GM23248 (cell line): Measurements from ENCODE around the gene L3MBTL4. TPM values are rescaled to one million over a fixed set of nuclear protein-coding genes. Genes with fewer than 3 reads are reported as not detected.

Experiments
- DNase-seq: peaks from one replicate; pipeline ENCODE4 v3.0.0-alpha.2; 2015
- H2AFZ ChIP-seq: fragments of 200-600 bp; sonication (generic); 2 replicates; pipeline ENCODE4 v1.6.1; 2016; ENCODE audit warnings: antibody characterized with exemption
- H3F3A ChIP-seq: fragments of 200-600 bp; sonication (generic); 2 replicates; pipeline ENCODE4 v1.6.1; 2016; ENCODE audit warnings: mild to moderate bottlenecking, antibody characterized with exemption, mixed run types; ENCODE audit not compliant: insufficient read depth
- H3K27ac ChIP-seq: fragments of 200-600 bp; sonication (generic); 2 replicates; pipeline ENCODE4 v1.5.1; 2016; ENCODE audit warnings: mild to moderate bottlenecking
- H3K27me3 ChIP-seq: fragments of 200-600 bp; sonication (generic); replicated peaks from 2 replicates; pipeline ENCODE4 v1.6.1; 2016; ENCODE audit warnings: mild to moderate bottlenecking; ENCODE audit not compliant: insufficient read depth
- H3K36me3 ChIP-seq: fragments of 200-600 bp; sonication (generic); 2 replicates; pipeline ENCODE4 v1.6.1; 2016; ENCODE audit warnings: low read depth, mild to moderate bottlenecking
- H3K4me1 ChIP-seq: fragments of 200-600 bp; sonication (generic); 2 replicates; pipeline ENCODE4 v1.6.1; 2016; ENCODE audit warnings: mild to moderate bottlenecking; ENCODE audit not compliant: insufficient read depth
- H3K4me2 ChIP-seq: fragments of 200-600 bp; sonication (generic); one replicate; pipeline ENCODE4 v1.6.1; 2016; ENCODE audit warnings: mild to moderate bottlenecking; ENCODE audit not compliant: unreplicated experiment
- H3K4me3 ChIP-seq: fragments of 200-600 bp; sonication (generic); 2 replicates; pipeline ENCODE4 v1.5.1; 2016; ENCODE audit warnings: mild to moderate bottlenecking
- H3K79me2 ChIP-seq: fragments of 200-600 bp; sonication (generic); 2 replicates; pipeline ENCODE4 v1.6.1; 2016; ENCODE audit warnings: mild to moderate bottlenecking; ENCODE audit not compliant: insufficient read depth
- H3K9ac ChIP-seq: fragments of 200-600 bp; sonication (generic); 2 replicates; pipeline ENCODE4 v1.6.1; 2016; ENCODE audit warnings: mild to moderate bottlenecking
- H3K9me2 ChIP-seq: fragments of 200-600 bp; sonication (generic); 2 replicates; pipeline ENCODE4 v1.6.1; 2016; ENCODE audit warnings: mixed run types, mild to moderate bottlenecking, moderate library complexity; ENCODE audit not compliant: insufficient read depth
- H3K9me3 ChIP-seq: fragments of 200-600 bp; sonication (generic); one replicate; pipeline ENCODE4 v1.6.1; 2017; ENCODE audit warnings: low read depth
- H4K20me1 ChIP-seq: fragments of 200-600 bp; sonication (generic); 2 replicates; pipeline ENCODE4 v1.6.0; 2016; ENCODE audit not compliant: insufficient read depth
- EZH2 ChIP-seq: fragments of 200-600 bp; sonication (generic); IDR thresholded peaks from 2 replicates; pipeline ENCODE4 v1.6.1; 2018; ENCODE audit warnings: antibody characterized with exemption, mild to moderate bottlenecking; ENCODE audit not compliant: insufficient read depth, poor library complexity, severe bottlenecking
- EZH2phosphoT487 ChIP-seq: fragments of 200-600 bp; sonication (generic); IDR thresholded peaks from 2 replicates; pipeline ENCODE4 v1.6.1; 2018; ENCODE audit warnings: antibody characterized with exemption, moderate library complexity, mild to moderate bottlenecking, low read depth; ENCODE audit not compliant: insufficient read depth
- WGBS, 2 experiments: methylation state at CpG; one replicate each; pipeline ENCODE4 v1.1.6; 2015 to 2017; ENCODE audit warnings: low lambda C conversion rate in 2 of 2, low coverage in 1 of 2; ENCODE audit errors: missing lambda C conversion rate in 2 of 2; 5-methylcytosine and 5-hydroxymethylcytosine counted together
- in situ Hi-C: fragments of 300-500 bp; cut with MboI; formaldehyde crosslinking; loops from 2 replicates; pipeline ENCODE4 v1.15.0; 2020
- polyA plus RNA-seq: library from polyadenylated mRNA; unstranded; fragments of >200 nt; fragmentation: Nextera tagmentation; extraction: Ambion mirVana; gene quantifications from 2 replicates; pipeline ENCODE4 v1.2.1, GENCODE V29; 2016
- total RNA-seq: library from RNA; depleted of rRNA; stranded (reverse); fragments of >200 nt; shearing (Covaris generic); gene quantifications from 2 replicates; pipeline ENCODE4 v1.2.3, GENCODE V29; 2014

The L3MBTL4 gene
- total and polyA plus RNA-seq, 2 experiments from 2014 or later: not detected

DNA sequence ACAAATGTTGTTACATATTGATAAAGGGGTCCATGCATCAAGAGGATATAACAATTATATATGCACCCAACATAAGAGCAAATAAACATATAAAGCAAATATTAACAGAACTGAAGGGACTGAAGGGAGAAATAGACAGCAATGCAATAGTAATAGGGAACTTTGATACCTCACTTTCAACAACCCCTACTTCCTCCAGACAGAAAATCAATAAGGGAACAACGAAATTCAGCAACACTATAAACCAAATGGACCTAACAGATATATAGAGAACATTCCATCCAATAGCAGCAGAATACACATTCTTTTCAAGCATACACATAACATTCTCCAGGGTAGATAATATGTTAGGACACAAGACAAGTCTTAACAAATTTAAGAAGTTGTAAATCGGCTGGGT, 71.7 kb downstream of the L3MBTL4 start:
- WGBS, 2 experiments: 54 to 55% methylated on average over 2 of the region's 2 CpGs
- H3K27ac ChIP-seq: no peak overlapping the region
- DNase-seq: no peak
- H3K4me1 ChIP-seq: no peaks in the 10 kb centered on the region
- no peak overlapping the region for H3K4me3 ChIP-seq
- H3K79me2 ChIP-seq: no peaks in the 10 kb centered on the region
- no peak overlapping the region for H2AFZ ChIP-seq
- in situ Hi-C loops: no loop called here
- no peaks in the 10 kb centered on the region for H3F3A ChIP-seq
- no peak overlapping the region for H3K9ac ChIP-seq
- H3K27me3 ChIP-seq: no peaks in the 10 kb centered on the region
- no peaks in the 10 kb centered on the region for H3K36me3 ChIP-seq
- no peak for TF ChIP-seq EZH2phosphoT487
- TF ChIP-seq EZH2: no peak
- H3K9me2 ChIP-seq: no peaks in the 10 kb centered on the region
- no peaks in the 10 kb centered on the region for H4K20me1 ChIP-seq
- H3K4me2 ChIP-seq: no peak overlapping the region
- no peaks in the 10 kb centered on the region for H3K9me3 ChIP-seq

DNA sequence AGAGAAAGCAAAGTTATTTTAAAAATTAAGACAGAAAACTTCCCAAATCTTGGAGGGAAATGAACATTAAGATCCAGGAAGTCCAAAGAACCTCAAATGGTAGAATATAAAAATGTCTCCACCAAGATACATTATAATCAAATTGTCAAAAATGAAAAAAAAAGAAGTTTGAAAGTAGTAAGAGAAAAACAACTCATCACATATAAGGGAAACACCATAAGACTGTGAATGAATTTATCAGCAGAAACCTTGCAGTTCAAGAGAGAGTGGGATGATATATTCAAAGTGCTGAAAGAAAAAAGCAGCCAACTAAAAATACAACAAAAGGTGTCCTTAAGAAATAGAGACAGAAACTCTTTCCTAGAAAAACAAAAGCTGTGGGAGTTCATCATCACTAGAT, 73.0 kb downstream of the L3MBTL4 start:
- no peak overlapping the region for H3K9ac ChIP-seq
- no peak overlapping the region for H2AFZ ChIP-seq
- H3K4me1 ChIP-seq: no peaks in the 10 kb centered on the region
- no peak overlapping the region for H3K4me3 ChIP-seq
- no peaks in the 10 kb centered on the region for H3K79me2 ChIP-seq
- in situ Hi-C loops: no loop called here
- no peaks in the 10 kb centered on the region for H3K27me3 ChIP-seq
- no peaks in the 10 kb centered on the region for H4K20me1 ChIP-seq
- H3K27ac ChIP-seq: no peak overlapping the region
- H3K9me2 ChIP-seq: no peaks in the 10 kb centered on the region
- no peaks in the 10 kb centered on the region for H3K9me3 ChIP-seq
- no peaks in the 10 kb centered on the region for H3K36me3 ChIP-seq
- H3F3A ChIP-seq: no peaks in the 10 kb centered on the region
- no peak for DNase-seq
- no peak overlapping the region for H3K4me2 ChIP-seq
- TF ChIP-seq EZH2 (no peak), EZH2phosphoT487 (no peak)

DNA sequence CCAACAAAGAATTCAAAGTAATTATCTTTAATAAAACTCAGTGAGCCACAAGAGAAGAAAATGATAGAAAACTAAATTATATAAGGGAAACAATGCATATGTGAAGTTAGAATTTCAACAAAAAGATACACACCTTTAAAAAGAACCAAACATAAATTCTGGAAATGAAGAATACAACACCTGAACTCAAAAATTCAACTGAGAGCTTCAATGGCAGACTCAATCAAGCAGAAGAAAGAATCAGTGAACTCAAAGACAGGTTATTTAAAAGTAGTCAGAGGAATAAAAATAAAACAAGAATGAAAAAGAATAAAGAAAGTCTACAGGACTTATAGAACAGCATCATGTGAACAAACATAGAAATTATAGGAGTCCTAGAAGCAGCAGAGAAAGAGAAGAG, 73.4 kb downstream of the L3MBTL4 start:
- Histone ChIP-seq H3K27ac (no peak overlapping the region), H3K4me3 (no peak overlapping the region), H2AFZ (no peak overlapping the region), H3K4me1 (no peaks in the 10 kb centered on the region), H3K9me2 (no peaks in the 10 kb centered on the region), H3K79me2 (no peaks in the 10 kb centered on the region), H4K20me1 (no peaks in the 10 kb centered on the region), H3K27me3 (no peaks in the 10 kb centered on the region), H3K36me3 (no peaks in the 10 kb centered on the region), H3K9me3 (no peaks in the 10 kb centered on the region), H3F3A (no peaks in the 10 kb centered on the region), H3K9ac (no peak overlapping the region), H3K4me2 (no peak overlapping the region)
- DNase-seq: no peak
- TF ChIP-seq EZH2phosphoT487 (no peak), EZH2 (no peak)
- in situ Hi-C loops: no loop called here

DNA sequence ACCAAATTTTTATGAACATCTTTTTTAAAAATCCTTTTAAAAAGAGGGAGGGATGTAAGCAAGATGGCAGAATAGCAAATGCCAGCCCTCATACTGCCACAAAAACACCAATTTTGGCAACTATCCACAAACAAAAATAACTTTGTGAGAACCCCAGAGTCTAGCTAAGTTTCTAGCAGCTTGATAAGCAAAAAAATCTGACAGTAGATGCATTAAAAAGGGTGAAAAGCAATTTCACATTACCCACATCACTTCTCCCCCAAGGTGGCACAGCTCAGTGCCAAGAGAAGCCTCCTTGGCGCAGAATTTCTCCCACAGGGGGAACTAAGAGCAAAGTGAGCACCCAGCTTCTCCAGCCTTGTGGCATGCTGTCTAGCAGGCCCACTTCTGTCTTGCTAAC, 74.6 kb downstream of the L3MBTL4 start:
- Histone ChIP-seq H3K36me3 (no peaks in the 10 kb centered on the region), H3F3A (no peaks in the 10 kb centered on the region), H3K9ac (no peak overlapping the region), H2AFZ (no peak overlapping the region), H3K27ac (no peak overlapping the region), H4K20me1 (no peaks in the 10 kb centered on the region), H3K4me3 (no peak overlapping the region), H3K4me1 (no peaks in the 10 kb centered on the region), H3K9me3 (no peaks in the 10 kb centered on the region), H3K4me2 (no peak overlapping the region), H3K9me2 (no peaks in the 10 kb centered on the region), H3K79me2 (no peaks in the 10 kb centered on the region), H3K27me3 (no peaks in the 10 kb centered on the region)
- DNase-seq: no peak
- WGBS, 2 experiments: 24 to 58% methylated on average over 1 of the region's 1 CpG
- in situ Hi-C loops: no loop called here
- TF ChIP-seq EZH2 (no peak), EZH2phosphoT487 (no peak)

DNA sequence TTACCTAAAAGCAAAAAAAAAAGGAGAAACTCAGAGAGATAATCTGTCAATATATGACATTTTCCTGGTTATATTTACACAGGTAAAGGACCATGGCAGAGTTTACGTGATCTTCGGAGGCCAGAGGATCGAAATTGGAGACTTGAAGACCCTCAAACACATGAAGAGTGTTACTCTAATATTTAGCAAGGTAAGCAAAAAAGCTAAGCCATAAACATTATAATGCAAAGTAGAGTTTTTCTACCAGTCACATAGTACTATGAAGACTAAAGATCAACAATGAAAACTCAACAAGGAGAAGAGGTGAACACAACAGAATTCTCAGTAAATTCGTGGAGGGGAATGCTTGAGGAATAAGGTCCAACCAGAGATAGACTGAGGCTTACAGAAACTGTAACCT, 78.5 kb downstream of the L3MBTL4 start:
- no peaks in the 10 kb centered on the region for H3K4me1 ChIP-seq
- no peak overlapping the region for H3K27ac ChIP-seq
- no peak for TF ChIP-seq EZH2
- TF ChIP-seq EZH2phosphoT487: no peak
- H3K9me3 ChIP-seq: no peaks in the 10 kb centered on the region
- no peaks in the 10 kb centered on the region for H3K36me3 ChIP-seq
- H3K9me2 ChIP-seq: no peaks in the 10 kb centered on the region
- H2AFZ ChIP-seq: no peak overlapping the region
- no peak for DNase-seq
- no peak overlapping the region for H3K4me3 ChIP-seq
- no peaks in the 10 kb centered on the region for H4K20me1 ChIP-seq
- H3K4me2 ChIP-seq: no peak overlapping the region
- 47 to 52% methylated on average over 4 of the region's 4 CpGs for WGBS, 2 experiments
- no peaks in the 10 kb centered on the region for H3F3A ChIP-seq
- no peak overlapping the region for H3K9ac ChIP-seq
- in situ Hi-C loops: no loop called here
- H3K79me2 ChIP-seq: no peaks in the 10 kb centered on the region
- no peaks in the 10 kb centered on the region for H3K27me3 ChIP-seq
